Activated CD4-positive, alpha-beta T cell treated with anti-CD3 and anti-CD28 coated beads, Interleukin-2, amount 10 ng/mL, durations not matched to agents 7 days and 5 days (primary cell): Measurements from ENCODE around the gene ZC3H18. TPM values are rescaled to one million over a fixed set of nuclear protein-coding genes. Genes with fewer than 3 reads are reported as not detected.
A peak's percentile ranks its signal among the peaks of the same experiment; 100 is the strongest.

Experiments
- CTCF ChIA-PET: fragments of 350-600 bp; sonication (Branson Sonifier 250); formaldehyde crosslinking; loops from one replicate; lab custom pipeline; 2021; ENCODE audit warnings: antibody characterized with exemption; lab: Charles Lee
- POLR2A ChIA-PET: fragments of 350-600 bp; sonication (Branson Sonifier 250); formaldehyde crosslinking; loops from one replicate; lab custom pipeline; 2021; ENCODE audit warnings: antibody characterized with exemption; lab: Charles Lee
- DNase-seq: peaks from one replicate; pipeline ENCODE4 v3.0.0-alpha.2; 2020
- H3K27ac Mint-ChIP-seq: one replicate; pipeline ENCODE4 v1.8.0; 2021; ENCODE audit warnings: mild to moderate bottlenecking, moderate library complexity, mixed read lengths
- H3K27me3 Mint-ChIP-seq: one replicate; pipeline ENCODE4 v1.8.0; 2021; ENCODE audit warnings: mixed read lengths
- H3K36me3 Mint-ChIP-seq: one replicate; pipeline ENCODE4 v1.8.0; 2021; ENCODE audit warnings: low read depth, mixed read lengths
- H3K4me1 Mint-ChIP-seq: one replicate; pipeline ENCODE4 v1.8.0; 2021; ENCODE audit warnings: mixed read lengths
- H3K4me3 Mint-ChIP-seq: one replicate; pipeline ENCODE4 v1.8.0; 2021; ENCODE audit warnings: mild to moderate bottlenecking, moderate library complexity, mixed read lengths
- H3K9me3 Mint-ChIP-seq: one replicate; pipeline ENCODE4 v1.8.0; 2021; ENCODE audit warnings: mixed read lengths
- total RNA-seq, 2 experiments: library from RNA; stranded (reverse); gene quantifications; one replicate each; pipeline ENCODE4 v1.2.3, GENCODE V29; 2021

The ZC3H18 gene
- total RNA-seq, 2 experiments from 2014 or later: 77.1 to 87.0 TPM

- H3K4me3 Mint-ChIP-seq: no peak overlapping the region
- POLR2A ChIA-PET: no interaction called here
- DNase-seq: no peak
- no peaks in the 10 kb centered on the region for H3K9me3 Mint-ChIP-seq
- H3K27ac Mint-ChIP-seq: no peak overlapping the region
- H3K27me3 Mint-ChIP-seq: no peaks in the 10 kb centered on the region
- CTCF ChIA-PET: no interaction called here
- peaks cover 19% of the 10 kb centered on the region for H3K4me1 Mint-ChIP-seq
- peaks cover 33% of the 10 kb centered on the region for H3K36me3 Mint-ChIP-seq
Measured at GRCh38 chr16:88630433-88630832, 60.2 kb downstream of the ZC3H18 start.

DNA sequence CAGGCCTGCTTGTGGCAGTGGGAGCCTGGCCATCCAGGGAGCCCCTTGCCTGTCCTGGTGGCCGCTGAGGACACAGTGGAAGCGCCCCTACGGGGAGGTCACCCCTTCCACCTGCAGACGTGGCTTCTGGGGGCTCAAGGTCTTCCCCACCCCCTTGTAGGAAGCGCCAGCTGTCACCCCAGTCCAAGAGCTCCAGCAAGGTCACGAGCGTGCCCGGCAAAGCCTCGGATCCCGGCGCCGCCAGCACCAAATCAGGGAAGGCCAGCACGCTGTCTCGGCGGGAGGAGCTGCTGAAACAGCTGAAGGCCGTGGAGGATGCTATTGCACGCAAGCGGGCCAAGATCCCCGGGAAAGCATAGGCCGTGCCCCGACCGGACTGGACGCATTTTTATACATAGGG is 60.7 kb downstream of the ZC3H18 start:
- no peak for DNase-seq
- no peaks in the 10 kb centered on the region for H3K27me3 Mint-ChIP-seq
- ChIA-PET POLR2A (no interaction called here), CTCF (interaction anchor here (1.1 kb wide), 1 partner anchor 21 kb away, joined by 3 read pairs; no protein-coding TSS in a partner anchor)
- no peak overlapping the region for H3K27ac Mint-ChIP-seq
- no peaks in the 10 kb centered on the region for H3K9me3 Mint-ChIP-seq
- peaks cover 19% of the 10 kb centered on the region for H3K4me1 Mint-ChIP-seq
- H3K36me3 Mint-ChIP-seq: peaks cover 33% of the 10 kb centered on the region
- H3K4me3 Mint-ChIP-seq: no peak overlapping the region

GRCh38 chr16:88631384-88631783 is 61.2 kb downstream of the ZC3H18 start:
- no peaks in the 10 kb centered on the region for H3K27me3 Mint-ChIP-seq
- ChIA-PET CTCF (interaction anchor here (1.1 kb wide), 1 partner anchor 21 kb away, joined by 3 read pairs; no protein-coding TSS in a partner anchor), POLR2A (no interaction called here)
- H3K9me3 Mint-ChIP-seq: no peaks in the 10 kb centered on the region
- H3K27ac Mint-ChIP-seq: peak overlapping the region; percentile 36
- no peak for DNase-seq
- peaks cover 23% of the 10 kb centered on the region for H3K4me1 Mint-ChIP-seq
- no peak overlapping the region for H3K4me3 Mint-ChIP-seq
- H3K36me3 Mint-ChIP-seq: peaks cover 30% of the 10 kb centered on the region

GRCh38 chr16:88631920-88632586 is 61.9 kb downstream of the ZC3H18 start:
- Mint-ChIP-seq H3K4me1 (peaks cover 24% of the 10 kb centered on the region), H3K4me3 (no peak overlapping the region), H3K27ac (peak overlapping the region; percentile 67), H3K27me3 (peaks cover under 1% of the 10 kb centered on the region), H3K36me3 (peaks cover 25% of the 10 kb centered on the region), H3K9me3 (no peaks in the 10 kb centered on the region)
- ChIA-PET CTCF (interaction anchor here (0.6 to 1.3 kb wide), 3 partner anchors 16 to 77 kb away, joined by 3 to 4 read pairs (median 3); no protein-coding TSS in a partner anchor), POLR2A (interaction anchor here (0.6 kb wide), 1 partner anchor 62 kb away, joined by 3 read pairs; the partner anchor contains the start of gene ZC3H18)
- no peak for DNase-seq

DNA sequence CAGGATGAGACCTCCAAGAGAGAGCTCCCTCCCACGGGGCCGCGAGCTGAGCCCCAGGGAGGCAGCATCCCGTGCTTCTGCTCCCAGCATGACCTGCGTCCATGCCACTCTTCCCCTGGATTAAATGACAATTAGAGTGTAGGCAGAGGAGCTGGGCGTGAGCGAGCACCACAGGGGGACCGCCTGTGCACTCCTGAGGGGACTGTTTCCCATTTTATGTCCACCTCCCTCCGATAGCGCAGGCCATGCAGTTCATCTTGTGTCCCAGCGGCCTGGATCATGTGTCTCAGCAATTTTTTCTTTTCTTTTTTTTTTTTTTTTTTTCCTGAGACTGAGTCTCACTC is 62.4 kb downstream of the ZC3H18 start:
- Mint-ChIP-seq H3K36me3 (peaks cover 20% of the 10 kb centered on the region), H3K27ac (peak overlapping the region; percentile 67), H3K9me3 (no peaks in the 10 kb centered on the region), H3K27me3 (peaks cover 4% of the 10 kb centered on the region), H3K4me1 (peaks cover 29% of the 10 kb centered on the region), H3K4me3 (no peak overlapping the region)
- ChIA-PET POLR2A (interaction anchor here (0.6 kb wide), 1 partner anchor 63 kb away, joined by 3 read pairs; the partner anchor contains the start of gene ZC3H18), CTCF (interaction anchor here (0.6 to 1.8 kb wide), 5 partner anchors 16 to 593 kb away, joined by 3 to 4 read pairs (median 4); no protein-coding TSS in a partner anchor)
- DNase-seq: no peak

GRCh38 chr16:88633684-88634140 is 63.5 kb downstream of the ZC3H18 start:
- ChIA-PET POLR2A (interaction anchor here (0.6 to 1.0 kb wide), 2 partner anchors 19 to 52 kb away, joined by 3 read pairs; no protein-coding TSS in a partner anchor), CTCF (interaction anchor here (1.0 to 1.8 kb wide), 4 partner anchors 14 to 51 kb away, joined by 3 to 5 read pairs (median 4); no protein-coding TSS in a partner anchor)
- H3K36me3 Mint-ChIP-seq: peaks cover 12% of the 10 kb centered on the region
- H3K4me1 Mint-ChIP-seq: peaks cover 37% of the 10 kb centered on the region
- H3K9me3 Mint-ChIP-seq: no peaks in the 10 kb centered on the region
- peak overlapping the region; percentile 50 for H3K27ac Mint-ChIP-seq
- peak overlapping the region; percentile 66 for H3K4me3 Mint-ChIP-seq
- peak; percentile 50 for DNase-seq
- peaks cover 9% of the 10 kb centered on the region for H3K27me3 Mint-ChIP-seq

GRCh38 chr16:88634141-88634993 is 64.2 kb downstream of the ZC3H18 start:
- CTCF ChIA-PET: interaction anchor here (1.8 kb wide), 1 partner anchor 17 kb away, joined by 4 read pairs; no protein-coding TSS in a partner anchor
- Mint-ChIP-seq H3K36me3 (peaks cover 11% of the 10 kb centered on the region), H3K9me3 (no peaks in the 10 kb centered on the region), H3K4me1 (peaks cover 37% of the 10 kb centered on the region), H3K27me3 (peaks cover 13% of the 10 kb centered on the region), H3K27ac (peak overlapping the region; percentile 19), H3K4me3 (peak overlapping the region; percentile 66)
- DNase-seq: peak; percentile 65
- POLR2A ChIA-PET: no interaction called here

DNA sequence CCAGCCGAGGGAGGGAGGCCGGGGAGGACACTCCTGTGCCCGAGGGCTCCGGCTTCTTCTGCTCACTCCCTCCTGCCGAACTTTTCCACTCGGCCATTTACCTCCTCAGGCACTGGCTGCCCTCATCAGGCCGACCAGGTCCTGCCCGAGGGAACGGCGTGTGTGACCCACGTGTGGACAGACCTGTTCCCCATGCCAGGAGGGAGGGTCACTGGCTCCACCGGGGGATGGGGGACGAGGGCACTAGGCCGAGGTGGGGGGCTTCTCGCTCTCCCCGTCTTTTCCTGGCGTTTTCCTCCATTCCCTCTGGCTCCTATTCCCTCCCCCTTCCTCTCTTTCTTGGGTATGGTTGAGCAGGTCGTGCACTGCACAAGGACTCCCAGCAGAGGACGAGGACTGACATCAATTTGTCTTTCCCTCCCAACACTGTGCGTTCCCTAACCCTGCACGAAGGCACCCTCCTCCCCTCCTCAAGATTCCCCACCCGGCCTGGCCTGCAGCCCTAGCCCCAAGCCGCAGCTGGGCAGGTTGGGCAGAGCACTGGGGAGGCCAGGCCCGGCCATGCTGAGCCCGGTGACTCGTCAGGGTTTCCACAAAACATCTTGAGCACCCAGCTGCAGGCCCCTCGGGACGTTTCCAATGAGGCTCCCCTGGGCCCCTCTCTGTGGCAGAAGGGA is 64.9 kb downstream of the ZC3H18 start:
- Mint-ChIP-seq H3K4me1 (peaks cover 37% of the 10 kb centered on the region), H3K4me3 (peak overlapping the region; percentile 59), H3K9me3 (no peaks in the 10 kb centered on the region), H3K36me3 (peaks cover 9% of the 10 kb centered on the region), H3K27ac (peak overlapping the region; percentile 60), H3K27me3 (peaks cover 19% of the 10 kb centered on the region)
- POLR2A ChIA-PET: no interaction called here
- DNase-seq: no peak
- CTCF ChIA-PET: no interaction called here

GRCh38 chr16:88635671-88636319 is 65.6 kb downstream of the ZC3H18 start:
- Mint-ChIP-seq H3K4me3 (no peak overlapping the region), H3K27ac (no peak overlapping the region), H3K4me1 (peaks cover 37% of the 10 kb centered on the region), H3K36me3 (peaks cover 9% of the 10 kb centered on the region), H3K27me3 (peaks cover 25% of the 10 kb centered on the region), H3K9me3 (no peaks in the 10 kb centered on the region)
- DNase-seq: no peak
- ChIA-PET POLR2A (no interaction called here), CTCF (interaction anchor here (1.3 kb wide), 1 partner anchor 40 kb away, joined by 3 read pairs; no protein-coding TSS in a partner anchor)

DNA sequence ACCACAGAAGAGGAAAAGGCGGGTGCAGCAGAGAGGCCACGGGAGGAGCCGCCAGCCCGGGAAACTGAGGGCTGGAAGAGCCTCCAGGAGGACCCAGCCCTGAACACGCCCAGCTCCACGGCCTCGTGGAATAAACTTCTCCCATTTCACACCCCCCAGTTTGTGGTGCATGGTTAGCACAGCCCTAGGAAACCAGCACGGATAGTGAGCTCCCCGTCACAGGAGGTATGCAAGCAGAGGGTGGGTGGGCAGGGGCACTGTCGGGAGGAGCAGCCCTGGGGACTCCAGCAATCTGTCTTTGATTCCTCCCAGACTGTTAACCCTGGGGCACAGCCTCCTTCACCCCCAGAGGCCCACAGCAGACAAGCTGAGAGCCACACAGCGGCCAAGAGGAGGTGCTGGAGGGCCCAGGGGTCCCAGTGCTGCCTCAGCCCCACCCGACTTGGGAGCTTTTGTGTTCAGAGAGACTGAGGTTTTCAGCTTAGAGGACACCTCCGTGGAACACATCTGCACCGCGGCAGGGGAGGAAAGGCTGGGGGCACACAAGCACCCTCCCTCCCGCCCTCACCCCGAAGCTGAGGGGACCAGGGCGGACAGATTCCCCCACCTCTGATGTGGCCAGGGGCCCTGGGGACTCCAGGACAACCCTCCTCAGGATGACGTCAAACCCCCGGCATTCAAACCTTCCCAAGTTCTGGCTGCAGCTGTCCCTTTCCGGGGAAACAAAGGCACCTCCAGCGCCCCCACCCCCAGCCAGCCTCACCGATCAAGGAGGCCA is 66.5 kb downstream of the ZC3H18 start:
- peaks cover 37% of the 10 kb centered on the region for H3K4me1 Mint-ChIP-seq
- H3K36me3 Mint-ChIP-seq: peaks cover 5% of the 10 kb centered on the region
- no peak for DNase-seq
- POLR2A ChIA-PET: no interaction called here
- no peak overlapping the region for H3K4me3 Mint-ChIP-seq
- H3K9me3 Mint-ChIP-seq: no peaks in the 10 kb centered on the region
- H3K27ac Mint-ChIP-seq: peak overlapping the region; percentile 54
- CTCF ChIA-PET: interaction anchor here (1.1 to 1.8 kb wide), 3 partner anchors 24 to 101 kb away, joined by 3 to 9 read pairs (median 3); no protein-coding TSS in a partner anchor
- peaks cover 29% of the 10 kb centered on the region for H3K27me3 Mint-ChIP-seq
